ENCODE measurements around the gene NFIL3. TPM values are rescaled to one million over a fixed set of nuclear protein-coding genes. Genes with fewer than 3 reads are reported as not detected.

NFIL3 gene
- total and polyA plus RNA-seq, 2 of the 8 experiments (the other 6 are each of a cell fraction or from before 2014, with no cell fraction given) = 3.4 to 13.5 TPM

DNA sequence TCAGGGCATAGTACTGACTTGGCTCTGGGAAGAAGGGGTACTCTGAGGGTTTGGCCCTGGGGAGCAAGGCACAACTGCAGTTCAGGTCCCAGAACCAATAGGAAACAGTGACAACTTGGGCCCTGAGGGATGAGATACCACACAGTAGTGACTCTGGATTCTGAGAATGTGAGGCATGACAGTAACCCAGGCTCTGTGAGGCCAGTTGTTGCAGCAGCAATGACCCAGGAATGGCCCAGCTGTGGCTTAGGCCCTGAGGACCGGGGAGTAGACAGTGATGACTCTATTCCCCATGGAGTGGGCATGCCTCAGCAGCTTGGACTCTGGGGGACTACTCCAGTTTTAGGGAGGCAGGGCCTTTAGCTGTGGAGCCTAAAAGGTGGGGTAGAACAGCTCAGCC, 21.5 kb upstream of the NFIL3 start:
- H3K56ac ChIP-seq (replicated peaks; ENCODE audit: insufficient read length, low read depth, low read length) = no peak overlapping the region
- no peak overlapping the region for H4K91ac ChIP-seq (replicated peaks; ENCODE audit: insufficient read length, low read length)
- H3K23me2 ChIP-seq (ENCODE audit: low read depth, low read length) = no peaks in the 10 kb centered on the region
- H4K20me1 ChIP-seq (replicated peaks in 1 of 2; ENCODE audit: control insufficient read depth in 1 of 2, insufficient read depth in 2 of 2, low read length in 2 of 2) = no peaks in the 10 kb centered on the region
- no peak overlapping the region for H2BK20ac ChIP-seq (ENCODE audit: low read length)
- H2BK5ac ChIP-seq (ENCODE audit: low read depth, low read length) = no peak overlapping the region
- no peak overlapping the region for H2AFZ ChIP-seq (ENCODE audit: low read length)
- no peaks in the 10 kb centered on the region for H3K27me3 ChIP-seq (replicated peaks in 1 of 4; ENCODE audit: control insufficient read depth in 3 of 4, extremely low read depth in 1 of 4, insufficient read depth in 3 of 4, low read length in 3 of 4)
- H3K14ac ChIP-seq (ENCODE audit: insufficient read length) = no peak overlapping the region
- no peak overlapping the region for H2BK12ac ChIP-seq (ENCODE audit: low read depth, low read length)
- no peak overlapping the region for H3K18ac ChIP-seq (ENCODE audit: extremely low read depth, low read length)
- H3K4me1 ChIP-seq (replicated peaks in 1 of 4; ENCODE audit: control insufficient read depth in 3 of 4, insufficient read depth in 4 of 4, low read length in 3 of 4) = no peaks in the 10 kb centered on the region
- no peak overlapping the region for H3K4me3 ChIP-seq (ENCODE audit: extremely low read depth in 1 of 4, insufficient read depth in 2 of 4, low read depth in 3 of 4, low read length in 4 of 4)
- no peak overlapping the region for H3K4ac ChIP-seq (replicated peaks; ENCODE audit: insufficient read length, low read depth, low read length)
- no peak overlapping the region for H2AK5ac ChIP-seq (ENCODE audit: low read depth, low read length)
- H3K4me2 ChIP-seq (ENCODE audit: insufficient read depth in 1 of 2, low read depth in 2 of 2, low read length in 2 of 2) = no peak overlapping the region
- POLR2A ChIA-PET (ENCODE audit: partially characterized antibody) = no interaction called here
- H2BK15ac ChIP-seq (ENCODE audit: low read length) = no peak overlapping the region
- H3K9ac ChIP-seq (replicated peaks in 1 of 4; ENCODE audit: extremely low read depth in 1 of 4, low read depth in 3 of 4, low read length in 3 of 4) = no peak overlapping the region
- 71% methylated on average over 1 of the region's 1 CpG; no CpG with 5 or more reads in 1 of the 2 experiments for WGBS, 2 experiments (ENCODE audit: extremely low coverage in 1 of 2, insufficient coverage in 1 of 2, insufficient read length in 1 of 2, insufficient replicate concordance in 2 of 2, low coverage in 1 of 2, low lambda C conversion rate in 2 of 2, missing lambda C conversion rate in 1 of 2)
- H3K27ac ChIP-seq (ENCODE audit: low read depth, low read length) = no peak overlapping the region
- H4K8ac ChIP-seq (ENCODE audit: extremely low read depth, insufficient read depth, low read length) = no peak overlapping the region
- no peak overlapping the region for H3K23ac ChIP-seq (ENCODE audit: insufficient read length)
- no peaks in the 10 kb centered on the region for H3K36me3 ChIP-seq (ENCODE audit: control insufficient read depth in 2 of 4, insufficient read depth in 4 of 4, low read length in 3 of 4)
- H2BK120ac ChIP-seq (replicated peaks; ENCODE audit: low read depth, low read length) = no peak overlapping the region
- FAIRE-seq (no peak), DNase-seq (ENCODE audit: low read depth in 1 of 2, low spot score in 2 of 2) (no peak)
- no peak overlapping the region for H4K5ac ChIP-seq (ENCODE audit: insufficient read length, low read depth, low read length)
- TF ChIP-seq, protein P1, sequence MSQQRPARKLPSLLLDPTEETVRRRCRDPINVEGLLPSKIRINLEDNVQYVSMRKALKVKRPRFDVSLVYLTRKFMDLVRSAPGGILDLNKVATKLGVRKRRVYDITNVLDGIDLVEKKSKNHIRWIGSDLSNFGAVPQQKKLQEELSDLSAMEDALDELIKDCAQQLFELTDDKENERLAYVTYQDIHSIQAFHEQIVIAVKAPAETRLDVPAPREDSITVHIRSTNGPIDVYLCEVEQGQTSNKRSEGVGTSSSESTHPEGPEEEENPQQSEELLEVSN (IDR thresholded peaks at IDR 0.05) = no peak
- no peak for TF ChIP-seq HDAC2 (IDR thresholded peaks at IDR 0.05; ENCODE audit: borderline replicate concordance in 1 of 2, low read depth in 2 of 2, low read length in 2 of 2)
- no peak for TF ChIP-seq ZNF274 (IDR thresholded peaks at IDR 0.05; ENCODE audit: borderline replicate concordance, extremely low read depth, low read length)
- TF ChIP-seq YY1 (IDR thresholded peaks at IDR 0.05; ENCODE audit: low read depth, low read length) = no peak
- no peak for TF ChIP-seq HDAC6 (IDR thresholded peaks at IDR 0.05; ENCODE audit: low read depth, low read length)
- TF ChIP-seq JUN (IDR thresholded peaks at IDR 0.05; ENCODE audit: low read depth, low read length) = no peak
- no peak for TF ChIP-seq RNF2 (IDR thresholded peaks at IDR 0.05; ENCODE audit: borderline replicate concordance, low read depth, low read length, missing control alignments, poor library complexity, severe bottlenecking)
- no peak for TF ChIP-seq TEAD4 (IDR thresholded peaks at IDR 0.05; ENCODE audit: low read depth, low read length)
- TF ChIP-seq RFX5 (IDR thresholded peaks at IDR 0.05; ENCODE audit: borderline replicate concordance, low read depth, low read length) = no peak
- no peak for TF ChIP-seq JUND (IDR thresholded peaks at IDR 0.05; ENCODE audit: low read length)
- TF ChIP-seq BACH1 (IDR thresholded peaks at IDR 0.05; ENCODE audit: low read length) = no peak
- no peak for TF ChIP-seq CBX5 (IDR thresholded peaks at IDR 0.05; ENCODE audit: low read depth, low read length)
- no peak for TF ChIP-seq FOSL1 (IDR thresholded peaks at IDR 0.05; ENCODE audit: insufficient read depth, low read depth, low read length)
- TF ChIP-seq RBBP5 (IDR thresholded peaks at IDR 0.05; ENCODE audit: borderline replicate concordance, low read depth, low read length) = no peak
- no peaks in the 10 kb centered on the region for H3K79me1 ChIP-seq (ENCODE audit: low read depth, low read length)
- H3K9me3 ChIP-seq (ENCODE audit: insufficient read depth in 2 of 2, low read depth in 1 of 2, low read length in 1 of 2) = peaks cover 2 to 3% of the 10 kb centered on the region in 2 experiments; a peak in 1 of 4 replicates
- CTCF ChIA-PET (ENCODE audit: partially characterized antibody) = interaction anchor here (0.6 to 3.1 kb wide), 5 partner anchors 9 to 530 kb away, joined by 3 to 10 read pairs (median 6); no protein-coding TSS in a partner anchor
- no peaks in the 10 kb centered on the region for H3K79me2 ChIP-seq (ENCODE audit: control insufficient read depth in 1 of 2, insufficient read depth in 2 of 2, low read length in 2 of 2)

Data from H1 (cell line).